Measurements from ENCODE around the gene TXNDC12.
A peak's percentile ranks its signal among the peaks of the same experiment; 100 is the strongest.

- TF ChIP-seq CTCF (IDR thresholded peaks at IDR 0.05) = no peak
- peak; percentile 49 to 82 (median 79) for TF ChIP-seq POLR2A (IDR thresholded peaks at IDR 0.05)
Observed at GRCh38 chr1:52056163-52056936, 1.4 kb upstream of the TXNDC12 start, which contains the start of gene BTF3L4.

All from body of pancreas (tissue), 4 donors.